Peyer's patch (tissue), 4 donors: Measurements from ENCODE around the gene HOXB8.
A peak's percentile ranks its signal among the peaks of the same experiment; 100 is the strongest.

Experiments used
- POLR2A ChIP-seq, 2 donors: fragments of 450-650 bp; IDR thresholded peaks; one replicate each; pipeline ENCODE4 v1.5.1; 2017; ENCODE audit warnings: antibody characterized with exemption in 2 of 2, mild to moderate bottlenecking in 2 of 2, moderate library complexity in 2 of 2
- TF ChIP-seq, protein P1 (sequence below), 6 experiments: fragments of 450-650 bp in 4 of 6; fragments of 200-600 bp in 2 of 6; sonication (generic) in 1 of 6; IDR thresholded peaks; one replicate each; pipeline ENCODE4 v1.5.1; 2017 to 2019; ENCODE audit warnings: antibody characterized with exemption in 6 of 6, mild to moderate bottlenecking in 3 of 6, moderate library complexity in 1 of 6

DNA sequence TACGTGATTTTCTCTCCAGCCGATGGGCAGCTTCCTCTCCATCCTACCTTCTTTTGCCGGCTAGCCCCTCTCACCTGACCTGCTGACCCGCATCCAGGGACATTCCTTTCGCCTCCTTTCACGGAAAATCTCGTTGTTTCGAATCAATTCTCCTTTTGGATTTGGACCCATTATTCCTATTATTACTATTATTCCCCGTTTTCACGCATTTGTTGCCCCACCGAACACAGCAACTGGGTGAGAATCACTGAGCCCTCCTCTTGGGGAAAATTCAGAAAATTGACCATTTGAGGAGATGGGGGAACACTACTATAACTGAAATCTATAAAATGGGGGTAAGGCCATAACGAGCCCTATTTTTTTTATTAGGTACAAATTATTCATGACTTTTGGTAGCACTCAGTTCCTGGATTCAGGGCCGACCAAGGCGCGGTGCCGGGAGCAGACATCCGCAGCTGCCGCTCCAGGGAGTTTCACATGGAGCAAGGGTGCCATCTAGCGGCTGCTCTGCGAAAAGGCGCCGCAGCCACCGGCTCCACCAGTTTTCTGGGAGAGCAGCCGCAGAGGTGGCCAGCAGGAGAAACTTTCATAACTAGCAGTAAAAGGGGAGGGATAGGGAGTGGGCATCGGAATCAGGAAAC, 3.3 kb upstream of the HOXB8 start:
- TF ChIP-seq, protein P1, sequence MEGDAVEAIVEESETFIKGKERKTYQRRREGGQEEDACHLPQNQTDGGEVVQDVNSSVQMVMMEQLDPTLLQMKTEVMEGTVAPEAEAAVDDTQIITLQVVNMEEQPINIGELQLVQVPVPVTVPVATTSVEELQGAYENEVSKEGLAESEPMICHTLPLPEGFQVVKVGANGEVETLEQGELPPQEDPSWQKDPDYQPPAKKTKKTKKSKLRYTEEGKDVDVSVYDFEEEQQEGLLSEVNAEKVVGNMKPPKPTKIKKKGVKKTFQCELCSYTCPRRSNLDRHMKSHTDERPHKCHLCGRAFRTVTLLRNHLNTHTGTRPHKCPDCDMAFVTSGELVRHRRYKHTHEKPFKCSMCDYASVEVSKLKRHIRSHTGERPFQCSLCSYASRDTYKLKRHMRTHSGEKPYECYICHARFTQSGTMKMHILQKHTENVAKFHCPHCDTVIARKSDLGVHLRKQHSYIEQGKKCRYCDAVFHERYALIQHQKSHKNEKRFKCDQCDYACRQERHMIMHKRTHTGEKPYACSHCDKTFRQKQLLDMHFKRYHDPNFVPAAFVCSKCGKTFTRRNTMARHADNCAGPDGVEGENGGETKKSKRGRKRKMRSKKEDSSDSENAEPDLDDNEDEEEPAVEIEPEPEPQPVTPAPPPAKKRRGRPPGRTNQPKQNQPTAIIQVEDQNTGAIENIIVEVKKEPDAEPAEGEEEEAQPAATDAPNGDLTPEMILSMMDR (IDR thresholded peaks at IDR 0.05): peak; percentile 87 to 99 (median 97)
- peak in 1 of 2 donors; percentile 13 for TF ChIP-seq POLR2A (IDR thresholded peaks at IDR 0.05)
